MM.1S (cell line): Measurements from ENCODE around the gene NTN4.

Experiments used
- EZH2 ChIP-seq: fragments of 300-600 bp; sonication (generic); optimal IDR thresholded peaks from 2 replicates; pipeline ENCODE3; 2017; ENCODE audit warnings: low read depth, mild to moderate bottlenecking, antibody characterized with exemption, low read length, mixed read lengths
- TF ChIP-seq, protein P1 (sequence below): fragments of 300-600 bp; sonication (generic); IDR thresholded peaks from 2 replicates; pipeline ENCODE4 v1.5.1; 2016; ENCODE audit warnings: antibody characterized with exemption, low read length, mixed read lengths

GRCh38 chr12:95615749-95616148 lies 174.8 kb downstream of the NTN4 start:
- TF ChIP-seq EZH2, result no peak
- TF ChIP-seq, protein P1, sequence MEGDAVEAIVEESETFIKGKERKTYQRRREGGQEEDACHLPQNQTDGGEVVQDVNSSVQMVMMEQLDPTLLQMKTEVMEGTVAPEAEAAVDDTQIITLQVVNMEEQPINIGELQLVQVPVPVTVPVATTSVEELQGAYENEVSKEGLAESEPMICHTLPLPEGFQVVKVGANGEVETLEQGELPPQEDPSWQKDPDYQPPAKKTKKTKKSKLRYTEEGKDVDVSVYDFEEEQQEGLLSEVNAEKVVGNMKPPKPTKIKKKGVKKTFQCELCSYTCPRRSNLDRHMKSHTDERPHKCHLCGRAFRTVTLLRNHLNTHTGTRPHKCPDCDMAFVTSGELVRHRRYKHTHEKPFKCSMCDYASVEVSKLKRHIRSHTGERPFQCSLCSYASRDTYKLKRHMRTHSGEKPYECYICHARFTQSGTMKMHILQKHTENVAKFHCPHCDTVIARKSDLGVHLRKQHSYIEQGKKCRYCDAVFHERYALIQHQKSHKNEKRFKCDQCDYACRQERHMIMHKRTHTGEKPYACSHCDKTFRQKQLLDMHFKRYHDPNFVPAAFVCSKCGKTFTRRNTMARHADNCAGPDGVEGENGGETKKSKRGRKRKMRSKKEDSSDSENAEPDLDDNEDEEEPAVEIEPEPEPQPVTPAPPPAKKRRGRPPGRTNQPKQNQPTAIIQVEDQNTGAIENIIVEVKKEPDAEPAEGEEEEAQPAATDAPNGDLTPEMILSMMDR, result no peak
